ENCODE data around the gene ERLIN1. TPM values are rescaled to one million over a fixed set of nuclear protein-coding genes. Genes with fewer than 3 reads are reported as not detected.

Gene ERLIN1
- 10 to 100 TPM in 3 of 4 donors, 1 to 10 TPM in 1; 5.9 to 20.5 (median 12.4) TPM for total RNA-seq

- ATAC-seq = peak; percentile 98
- 0 to 1% methylated on average over 6 to 31 of the region's 65 CpGs for WGBS, 2 donors (ENCODE audit: low coverage in 1 of 2)
- peak in 1 of 4 experiments; percentile 7 for TF ChIP-seq CTCF (IDR thresholded peaks at IDR 0.05)
- TF ChIP-seq POLR2AphosphoS5 (IDR thresholded peaks at IDR 0.05) = peak; percentile 77
- no peak for TF ChIP-seq EP300 (IDR thresholded peaks at IDR 0.05)
- peak; percentile 57 to 59 for TF ChIP-seq POLR2A (IDR thresholded peaks at IDR 0.05)
Measured at GRCh38 chr10:100185364-100186252, at the start of gene ERLIN1. ERLIN1 (minus strand) TSS chr10:100186029; CDS start chr10:100185626, 403 bp downstream.

GRCh38 chr10:100232101-100232500 lies 46.3 kb upstream of the ERLIN1 start:
- H3K4me3 ChIP-seq = no peak overlapping the region
- peaks cover 10 to 54% of the 10 kb centered on the region in 2 donors for H3K36me3 ChIP-seq
- WGBS, 2 donors (ENCODE audit: low coverage in 1 of 2) = 59 to 67% methylated on average over 1 to 2 of the region's 2 CpGs

More at GRCh38 chr10:100185364-100186252, at the start of gene ERLIN1:
- Histone ChIP-seq H3K27ac (peak within 1 kb of the TSS; percentile 63 to 91 (median 86)), H3K27me3 (no peaks in the 10 kb centered on the region), H3K36me3 (peaks cover 0 to 42% of the 10 kb centered on the region in 2 donors), H3K4me1 (peaks cover 4 to 38% (median 9%) of the 10 kb centered on the region in 3 donors), H3K4me3 (peak within 1 kb of the TSS; percentile 79 to 83), H3K9me3 (no peaks in the 10 kb centered on the region)

GRCh38 chr10:100229819-100230422 lies 44.1 kb upstream of the ERLIN1 start:
- TF ChIP-seq CTCF (IDR thresholded peaks at IDR 0.05) (no peak), POLR2A (IDR thresholded peaks at IDR 0.05) (no peak), EP300 (IDR thresholded peaks at IDR 0.05) (no peak), POLR2AphosphoS5 (IDR thresholded peaks at IDR 0.05) (no peak)
- Histone ChIP-seq H3K27me3 (no peaks in the 10 kb centered on the region), H3K4me3 (peak overlapping the region; percentile 94), H3K9me3 (no peaks in the 10 kb centered on the region), H3K27ac (peak overlapping the region; percentile 58 to 87 (median 84)), H3K36me3 (peaks cover 3 to 41% of the 10 kb centered on the region in 2 donors), H3K4me1 (peaks cover 0 to 27% (median 5%) of the 10 kb centered on the region in 3 donors)
- WGBS, 2 donors (ENCODE audit: low coverage in 1 of 2) = 52 to 72% methylated on average over 11 to 21 of the region's 21 CpGs
- ATAC-seq = no peak

More at GRCh38 chr10:100232101-100232500, 46.3 kb upstream of the ERLIN1 start:
- Histone ChIP-seq H3K27me3 (no peaks in the 10 kb centered on the region), H3K9me3 (no peaks in the 10 kb centered on the region), H3K4me1 (peaks cover 0 to 27% (median 5%) of the 10 kb centered on the region in 3 donors), H3K27ac (no peak overlapping the region)
- no peak for ATAC-seq
- TF ChIP-seq POLR2A (IDR thresholded peaks at IDR 0.05) (no peak), CTCF (IDR thresholded peaks at IDR 0.05) (no peak), EP300 (IDR thresholded peaks at IDR 0.05) (no peak), POLR2AphosphoS5 (IDR thresholded peaks at IDR 0.05) (no peak)

- H3K4me1 ChIP-seq = peaks cover 0 to 16% (median 5%) of the 10 kb centered on the region in 3 donors
- 84 to 95% methylated on average over 5 of the region's 5 CpGs for WGBS, 2 donors (ENCODE audit: low coverage in 1 of 2)
- H3K4me3 ChIP-seq = no peak overlapping the region
- no peaks in the 10 kb centered on the region for H3K9me3 ChIP-seq
- H3K27ac ChIP-seq = no peak overlapping the region
- ATAC-seq = no peak
- H3K27me3 ChIP-seq = no peaks in the 10 kb centered on the region
- peaks cover under 1 to 69% of the 10 kb centered on the region in 2 donors for H3K36me3 ChIP-seq
- TF ChIP-seq POLR2AphosphoS5 (IDR thresholded peaks at IDR 0.05) (no peak), POLR2A (IDR thresholded peaks at IDR 0.05) (no peak), EP300 (IDR thresholded peaks at IDR 0.05) (no peak), CTCF (IDR thresholded peaks at IDR 0.05) (no peak)
Measured at GRCh38 chr10:100223879-100224278, 38.0 kb upstream of the ERLIN1 start.

Measured in gastroesophageal sphincter (tissue), 4 donors.